Mesendoderm (in vitro differentiated cells): ENCODE data around the gene MEF2A.

ENCODE experiments used
- DNase-seq: peaks from one replicate; pipeline ENCODE4 v3.0.0; 2013
- H2AK5ac ChIP-seq: 2 replicates; pipeline ENCODE4 v1.6.1; 2013; ENCODE audit warnings: low read length, inconsistent platforms
- H2BK120ac ChIP-seq: 2 replicates; pipeline ENCODE4 v1.6.1; 2013; ENCODE audit warnings: low read depth, mild to moderate bottlenecking, low read length, moderate library complexity, mixed read lengths
- H2BK15ac ChIP-seq: replicated peaks from 2 replicates; pipeline ENCODE4 v1.6.1; 2013; ENCODE audit warnings: low read depth, mild to moderate bottlenecking, moderate library complexity
- H2BK5ac ChIP-seq: 2 replicates; pipeline ENCODE4 v1.6.1; 2013; ENCODE audit warnings: low read length, inconsistent platforms
- H3K18ac ChIP-seq: 2 replicates; pipeline ENCODE4 v1.6.1; 2013; ENCODE audit warnings: mild to moderate bottlenecking, low read length, mixed read lengths
- H3K23ac ChIP-seq: one replicate; pipeline ENCODE4 v1.6.1; 2013; ENCODE audit warnings: low read length
- H3K27ac ChIP-seq: 2 replicates; pipeline ENCODE4 v1.5.1; 2013; ENCODE audit warnings: low read depth, mild to moderate bottlenecking, inconsistent platforms, low read length, moderate library complexity
- H3K27me3 ChIP-seq: 2 replicates; pipeline ENCODE4 v1.6.1; 2013; ENCODE audit warnings: low read length, control low read depth, mild to moderate bottlenecking, inconsistent platforms; ENCODE audit not compliant: insufficient read depth, poor library complexity
- H3K36me3 ChIP-seq: 2 replicates; pipeline ENCODE4 v1.6.1; 2013; ENCODE audit warnings: low read length, inconsistent platforms; ENCODE audit not compliant: control insufficient read depth, insufficient read depth
- H3K4ac ChIP-seq: one replicate; pipeline ENCODE4 v1.6.1; 2013; ENCODE audit warnings: low read depth, mild to moderate bottlenecking, low read length, moderate library complexity
- H3K4me1 ChIP-seq: 2 replicates; pipeline ENCODE4 v1.6.1; 2013; ENCODE audit warnings: low read depth, low read length, inconsistent platforms; ENCODE audit not compliant: control insufficient read depth
- H3K4me2 ChIP-seq: 2 replicates; pipeline ENCODE4 v1.6.1; 2013; ENCODE audit warnings: low read length
- H3K4me3 ChIP-seq: 2 replicates; pipeline ENCODE4 v1.5.1; 2013; ENCODE audit warnings: mild to moderate bottlenecking, low read length
- H3K56ac ChIP-seq: one replicate; pipeline ENCODE4 v1.6.1; 2013; ENCODE audit warnings: low read length
- H3K79me1 ChIP-seq: 2 replicates; pipeline ENCODE4 v1.6.1; 2013; ENCODE audit warnings: low read length, inconsistent platforms
- H3K79me2 ChIP-seq: 2 replicates; pipeline ENCODE4 v1.6.1; 2013; ENCODE audit warnings: mild to moderate bottlenecking, low read length; ENCODE audit not compliant: control insufficient read depth, insufficient read depth
- H3K9ac ChIP-seq: 2 replicates; pipeline ENCODE4 v1.6.1; 2013; ENCODE audit warnings: low read length, inconsistent platforms
- H4K5ac ChIP-seq: one replicate; pipeline ENCODE4 v1.6.1; 2013; ENCODE audit warnings: low read length
- H4K8ac ChIP-seq: one replicate; pipeline ENCODE4 v1.6.1; 2013; ENCODE audit warnings: low read depth, mild to moderate bottlenecking, control low read depth, low read length, moderate library complexity
- WGBS: extraction: QIAGEN DNeasy Blood & Tissue Kit; methylation state at CpG from one replicate; pipeline ENCODE4 v1.1.7; 2013; ENCODE audit warnings: low lambda C conversion rate, missing lambda C conversion rate; ENCODE audit not compliant: insufficient coverage; ENCODE audit errors: extremely low coverage; 5-methylcytosine and 5-hydroxymethylcytosine counted together

The MEF2A gene

DNA sequence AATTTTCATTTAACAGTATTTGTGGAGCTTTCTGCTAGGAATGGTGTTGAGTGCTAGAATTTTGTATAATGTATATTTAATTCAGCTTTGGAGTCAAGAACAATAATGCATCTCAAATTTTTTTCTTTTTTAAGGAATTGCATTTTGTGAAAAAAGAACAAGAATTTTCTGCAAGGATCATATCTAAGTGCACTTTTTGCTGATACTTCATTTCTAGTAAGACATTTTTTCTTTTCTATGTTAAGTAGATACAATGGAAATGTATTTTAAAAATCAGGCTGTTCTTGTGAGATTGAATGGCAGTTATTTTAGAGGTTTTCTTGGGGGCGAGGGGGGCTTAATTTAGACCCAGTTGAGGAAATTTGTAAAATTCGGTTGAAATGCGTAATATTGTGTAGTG, 32.5 kb downstream of the MEF2A start:
- Histone ChIP-seq H2BK5ac (no peak overlapping the region), H3K23ac (no peak overlapping the region), H3K4ac (no peak overlapping the region), H3K27me3 (no peaks in the 10 kb centered on the region), H2BK120ac (no peak overlapping the region), H3K9ac (no peak overlapping the region), H4K5ac (no peak overlapping the region), H3K36me3 (no peaks in the 10 kb centered on the region), H2AK5ac (no peak overlapping the region), H3K4me2 (no peak overlapping the region), H3K4me1 (peaks cover 3% of the 10 kb centered on the region), H3K27ac (no peak overlapping the region), H2BK15ac (no peak overlapping the region), H3K4me3 (no peak overlapping the region), H3K18ac (no peak overlapping the region), H3K79me2 (peaks cover 25% of the 10 kb centered on the region), H3K56ac (no peak overlapping the region), H3K79me1 (peaks cover 9% of the 10 kb centered on the region), H4K8ac (no peak overlapping the region)
- WGBS: 100% methylated on average over 2 of the region's 3 CpGs
- DNase-seq: no peak

DNA sequence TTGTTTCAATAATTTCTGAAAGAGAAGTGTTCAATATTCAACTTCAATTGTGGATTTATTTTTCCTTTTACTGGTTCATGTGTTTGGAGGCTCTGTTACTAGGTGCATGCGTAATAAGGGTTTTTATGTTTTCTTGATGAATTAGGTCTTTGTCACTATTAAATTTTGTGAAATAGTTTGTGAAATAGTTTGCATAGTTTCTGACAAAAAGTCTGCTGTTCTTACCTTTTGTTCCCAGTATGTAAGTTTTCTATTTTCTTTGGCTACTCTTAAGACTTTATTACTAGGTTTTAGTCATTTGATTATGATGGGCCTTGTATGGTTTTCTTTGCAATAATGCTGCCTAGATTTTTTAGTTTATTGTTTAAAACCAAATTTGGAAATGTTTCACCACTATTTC, 38.0 kb downstream of the MEF2A start:
- H3K4ac ChIP-seq: no peak overlapping the region
- no CpG with 5 or more reads among the region's 1 CpG for WGBS

DNA sequence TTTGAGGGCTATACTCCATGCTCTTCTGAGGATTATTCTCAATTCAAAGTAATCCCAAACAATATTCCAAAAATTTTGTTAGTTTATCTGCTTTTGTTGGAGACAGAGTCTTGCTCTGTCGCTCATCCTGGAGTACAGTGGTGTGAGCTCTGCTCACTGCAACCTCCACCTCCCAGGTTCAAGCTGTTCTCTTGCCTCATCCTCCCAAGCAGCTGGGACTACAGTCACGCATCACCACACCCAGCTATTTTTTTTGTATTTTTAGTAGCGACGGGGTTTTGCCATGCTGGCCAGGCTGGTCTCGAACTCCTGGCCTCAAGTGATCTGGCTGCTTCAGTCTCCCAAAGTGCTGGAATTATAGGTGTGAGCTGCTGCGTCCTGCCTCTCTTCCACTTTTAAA, 39.1 kb downstream of the MEF2A start:
- Histone ChIP-seq H3K36me3 (no peaks in the 10 kb centered on the region), H3K4me2 (no peak overlapping the region), H3K27ac (no peak overlapping the region), H2BK120ac (no peak overlapping the region), H4K8ac (no peak overlapping the region), H2BK15ac (no peak overlapping the region), H3K23ac (no peak overlapping the region), H3K79me1 (peaks cover 4% of the 10 kb centered on the region), H2BK5ac (no peak overlapping the region), H3K56ac (no peak overlapping the region), H3K4me1 (peaks cover 3% of the 10 kb centered on the region), H3K18ac (no peak overlapping the region), H3K79me2 (peaks cover 17% of the 10 kb centered on the region), H3K4ac (no peak overlapping the region), H3K4me3 (no peak overlapping the region), H4K5ac (no peak overlapping the region), H3K27me3 (no peaks in the 10 kb centered on the region), H2AK5ac (no peak overlapping the region), H3K9ac (no peak overlapping the region)
- WGBS: no CpG with 5 or more reads among the region's 6 CpGs
- no peak for DNase-seq

More for the DNA sequence above, 38.0 kb downstream of the MEF2A start:
- Histone ChIP-seq H3K36me3 (no peaks in the 10 kb centered on the region), H3K23ac (no peak overlapping the region), H2BK120ac (no peak overlapping the region), H2BK5ac (no peak overlapping the region), H3K9ac (no peak overlapping the region), H2BK15ac (no peak overlapping the region), H3K4me1 (peaks cover 3% of the 10 kb centered on the region), H3K27ac (no peak overlapping the region), H2AK5ac (no peak overlapping the region), H3K4me2 (no peak overlapping the region), H3K27me3 (no peaks in the 10 kb centered on the region), H4K8ac (no peak overlapping the region), H3K56ac (no peak overlapping the region), H4K5ac (no peak overlapping the region), H3K79me1 (peaks cover 2% of the 10 kb centered on the region), H3K4me3 (no peak overlapping the region), H3K79me2 (peaks cover 14% of the 10 kb centered on the region), H3K18ac (no peak overlapping the region)
- DNase-seq: no peak

DNA sequence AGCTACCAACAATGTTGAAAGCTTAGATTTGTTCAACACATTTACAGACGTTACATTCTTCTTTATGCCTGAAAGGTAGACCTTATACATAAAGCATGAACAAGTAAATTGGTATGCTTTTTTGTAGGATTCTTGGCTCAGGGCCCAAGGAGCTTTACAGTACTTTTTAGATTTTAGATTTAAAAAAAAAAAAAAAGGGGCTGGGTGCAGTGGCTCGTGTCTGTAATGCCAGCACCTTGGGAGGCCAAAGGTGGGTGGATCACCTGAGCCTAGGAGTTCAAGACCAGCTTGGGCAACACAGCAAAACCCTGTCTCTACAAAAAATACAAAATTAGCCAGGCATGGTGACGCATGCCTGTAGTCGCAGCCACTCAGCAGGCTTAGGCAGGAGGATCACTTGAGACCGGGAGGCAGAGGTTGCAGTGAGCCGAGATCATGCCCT, 39.7 kb downstream of the MEF2A start:
- Histone ChIP-seq H3K79me2 (peaks cover 12% of the 10 kb centered on the region), H3K4ac (no peak overlapping the region), H3K79me1 (peaks cover 4% of the 10 kb centered on the region), H3K36me3 (no peaks in the 10 kb centered on the region), H3K4me2 (no peak overlapping the region), H3K27me3 (no peaks in the 10 kb centered on the region), H3K4me1 (peaks cover 3% of the 10 kb centered on the region), H3K9ac (no peak overlapping the region), H2BK5ac (no peak overlapping the region), H3K4me3 (no peak overlapping the region), H2AK5ac (no peak overlapping the region), H3K56ac (no peak overlapping the region), H3K23ac (no peak overlapping the region), H2BK120ac (no peak overlapping the region), H4K8ac (no peak overlapping the region), H2BK15ac (no peak overlapping the region), H3K18ac (no peak overlapping the region), H4K5ac (no peak overlapping the region), H3K27ac (no peak overlapping the region)
- no CpG with 5 or more reads among the region's 6 CpGs for WGBS
- no peak for DNase-seq

DNA sequence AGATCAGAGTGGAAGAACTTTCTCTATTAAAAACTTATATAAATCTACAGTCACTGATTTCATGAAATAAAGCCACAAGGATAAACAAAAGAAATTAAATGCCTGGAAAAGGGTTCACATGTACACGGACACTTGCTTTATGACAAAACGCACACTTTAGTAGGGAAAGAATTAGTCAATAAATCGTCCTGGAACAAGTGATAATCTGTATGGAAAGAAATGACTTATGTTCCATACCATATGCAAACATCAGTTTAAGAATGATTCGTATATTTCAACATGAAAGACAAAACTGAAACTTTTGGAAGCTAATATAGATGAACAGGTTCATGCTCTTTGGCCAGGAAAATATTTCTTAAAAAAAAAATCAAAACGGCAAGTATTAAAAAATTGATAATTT, 40.2 kb downstream of the MEF2A start:
- peaks cover 12% of the 10 kb centered on the region for H3K79me2 ChIP-seq
- peaks cover 3% of the 10 kb centered on the region for H3K4me1 ChIP-seq
- H3K4me2 ChIP-seq: no peak overlapping the region
- H3K36me3 ChIP-seq: no peaks in the 10 kb centered on the region
- H2BK15ac ChIP-seq: no peak overlapping the region
- H4K5ac ChIP-seq: no peak overlapping the region
- no peak overlapping the region for H2AK5ac ChIP-seq
- no peak overlapping the region for H3K4ac ChIP-seq
- no peaks in the 10 kb centered on the region for H3K27me3 ChIP-seq
- peaks cover 4% of the 10 kb centered on the region for H3K79me1 ChIP-seq
- H3K56ac ChIP-seq: no peak overlapping the region
- H2BK120ac ChIP-seq: no peak overlapping the region
- no peak for DNase-seq
- no peak overlapping the region for H3K9ac ChIP-seq
- H3K4me3 ChIP-seq: no peak overlapping the region
- H3K27ac ChIP-seq: no peak overlapping the region
- no CpG with 5 or more reads among the region's 5 CpGs for WGBS
- H2BK5ac ChIP-seq: no peak overlapping the region
- H3K18ac ChIP-seq: no peak overlapping the region
- H4K8ac ChIP-seq: no peak overlapping the region
- H3K23ac ChIP-seq: no peak overlapping the region

DNA sequence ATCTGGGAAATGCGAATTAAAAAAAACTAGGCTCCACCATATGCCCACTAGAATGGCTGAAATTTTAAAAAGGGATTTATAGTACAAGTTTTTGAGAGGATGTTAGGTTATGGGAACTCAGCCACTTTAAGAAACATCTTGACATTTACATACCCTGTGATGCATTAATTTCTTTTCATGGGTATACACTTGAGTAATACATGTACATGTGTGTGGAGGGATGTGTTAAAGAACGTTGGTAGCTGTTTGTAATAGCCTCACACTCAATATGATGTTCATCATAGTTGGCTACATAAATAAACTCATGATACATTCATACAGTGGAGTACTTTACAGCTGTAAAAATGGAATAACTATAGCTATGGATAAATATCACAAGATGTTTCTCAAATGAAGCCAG, 40.9 kb downstream of the MEF2A start:
- no peak overlapping the region for H2BK120ac ChIP-seq
- no peak overlapping the region for H3K4me3 ChIP-seq

More for the DNA sequence above, 40.9 kb downstream of the MEF2A start:
- Histone ChIP-seq H3K56ac (no peak overlapping the region), H3K9ac (no peak overlapping the region), H3K4me2 (no peak overlapping the region), H2AK5ac (no peak overlapping the region), H3K4me1 (peaks cover 3% of the 10 kb centered on the region), H4K8ac (no peak overlapping the region), H2BK5ac (no peak overlapping the region), H4K5ac (no peak overlapping the region), H3K4ac (no peak overlapping the region), H3K27ac (no peak overlapping the region), H3K79me2 (peaks cover 12% of the 10 kb centered on the region), H3K18ac (no peak overlapping the region), H3K27me3 (no peaks in the 10 kb centered on the region), H3K36me3 (no peaks in the 10 kb centered on the region), H3K23ac (no peak overlapping the region), H2BK15ac (no peak overlapping the region), H3K79me1 (peaks cover 4% of the 10 kb centered on the region)
- DNase-seq: no peak
- no CpG with 5 or more reads among the region's 2 CpGs for WGBS
